HepG2 (cell line): ENCODE measurements around the gene MYLK. TPM values are rescaled to one million over a fixed set of nuclear protein-coding genes. Genes with fewer than 3 reads are reported as not detected.

Experiments
- ATAC-seq: fragments of 200-7000 bp; cut with Tn5 transposase; 3 replicates; pipeline ENCODE4 v1.9.1; 2020; ENCODE audit warnings: mild to moderate bottlenecking, moderate library complexity
- BruUV-seq: library from RNA; stranded (reverse); fragments of 400-500 nt; replicated peaks from 2 replicates; lab custom pipeline; 2021; lab: Mats Ljungman, UMichigan
- CTCF ChIA-PET: fragments of 300-600 bp; formaldehyde crosslinking; extraction: SDS; loops from one replicate; lab custom pipeline; 2021; ENCODE audit warnings: low total read pairs, inconsistent platforms, low intra/inter-chr PET ratio; lab: Yijun Ruan, JAX
- POLR2A ChIA-PET: fragments of 350-600 bp; sonication (Branson Sonifier 250); formaldehyde crosslinking; loops from one replicate; lab custom pipeline; 2020; ENCODE audit warnings: antibody characterized with exemption, inconsistent platforms; lab: Yijun Ruan, JAX
- DNase-seq: peaks from one replicate; pipeline ENCODE4 v3.0.0-alpha.2; 2015; ENCODE audit warnings: low spot score
- FAIRE-seq: peaks from 3 replicates; lab custom pipeline; 2011; peaks lifted over from hg19 to GRCh38; lab: Jason Lieb, UNC
- H2AFZ ChIP-seq: one replicate; pipeline ENCODE4 v1.6.1; 2011; ENCODE audit warnings: low read length, inconsistent platforms
- H3K27ac ChIP-seq: fragments of 300-600 bp; 3 replicates; pipeline ENCODE4 v1.8.0; 2011; ENCODE audit warnings: mixed run types, mild to moderate bottlenecking, mixed read lengths, low read length, inconsistent platforms; ENCODE audit not compliant: insufficient read depth; ENCODE audit errors: extremely low read length
- H3K27me3 ChIP-seq, 2 experiments: fragments of 200-600 bp in 1 of 2; 2 replicates in 1 of 2; 3 replicates in 1 of 2; pipeline versions ENCODE4 v1.6.0 to v1.8.0; 2011; ENCODE audit warnings: low read length in 2 of 2, mild to moderate bottlenecking in 2 of 2, moderate library complexity in 2 of 2, inconsistent platforms in 1 of 2; ENCODE audit not compliant: insufficient read depth in 2 of 2, control insufficient read depth in 1 of 2
- H3K36me3 ChIP-seq, 2 experiments: fragments of 200-600 bp in 1 of 2; replicated peaks in 1 of 2; 2 replicates in 1 of 2; 3 replicates in 1 of 2; pipeline versions ENCODE4 v1.5.1 to v1.8.0; 2011; ENCODE audit warnings: low read length in 2 of 2, inconsistent platforms in 1 of 2; ENCODE audit not compliant: insufficient read depth in 2 of 2, control insufficient read depth in 1 of 2
- H3K4me1 ChIP-seq: 2 replicates; pipeline ENCODE4 v1.5.1; 2012; ENCODE audit warnings: low read length, inconsistent platforms; ENCODE audit not compliant: insufficient read depth
- H3K4me2 ChIP-seq: 2 replicates; pipeline ENCODE4 v1.6.0; 2011; ENCODE audit warnings: low read depth, low read length, inconsistent platforms
- H3K4me3 ChIP-seq, 3 experiments: fragments of 200-600 bp in 1 of 3; sonication (generic), shearing (Covaris generic) in 1 of 3; replicated peaks in 1 of 3; 2 replicates each; pipeline ENCODE4 v1.5.1; 2011 to 2016; ENCODE audit warnings: low read length in 3 of 3, inconsistent platforms in 2 of 3, low read depth in 2 of 3, mild to moderate bottlenecking in 2 of 3, control low read depth in 1 of 3, mixed read lengths in 1 of 3; ENCODE audit not compliant: insufficient read depth in 1 of 3
- H3K79me2 ChIP-seq: one replicate; pipeline ENCODE4 v1.6.1; 2011; ENCODE audit warnings: low read length, inconsistent platforms; ENCODE audit not compliant: insufficient read depth
- H3K9ac ChIP-seq: 2 replicates; pipeline ENCODE4 v1.6.0; 2011; ENCODE audit warnings: mild to moderate bottlenecking, low read depth, low read length, inconsistent platforms; ENCODE audit not compliant: insufficient read depth
- H3K9me3 ChIP-seq: 2 replicates; pipeline ENCODE4 v1.5.1; 2012; ENCODE audit warnings: mild to moderate bottlenecking, low read length
- H4K20me1 ChIP-seq: 2 replicates; pipeline ENCODE4 v1.6.0; 2011; ENCODE audit warnings: inconsistent platforms, mild to moderate bottlenecking, low read length, moderate library complexity; ENCODE audit not compliant: insufficient read depth
- MXI1 ChIP-seq: IDR thresholded peaks from 3 replicates; pipeline ENCODE4 v1.6.1; 2012; ENCODE audit warnings: low read depth, low read length, inconsistent platforms, borderline replicate concordance
- WGBS: methylation state at CpG from one replicate; pipeline ENCODE4 v1.1.6; 2017; ENCODE audit warnings: low lambda C conversion rate; 5-methylcytosine and 5-hydroxymethylcytosine counted together
- in situ Hi-C: cut with HindIII; loops from 2 replicates; pipeline ENCODE4 v1.10.0; 2017; ENCODE audit warnings: low pct_unique_long_range_greater_than_20kb; ENCODE audit not compliant: extremely low pct_ligation_motif_present
- intact Hi-C: fragments of 100-400 bp; cut with micrococcal nuclease; formaldehyde crosslinking; loops from one replicate; pipeline ENCODE4 v1.10.0; 2022; ENCODE audit not compliant: unreplicated experiment
- polyA plus RNA-seq, 8 experiments: library from polyadenylated mRNA; depleted of rRNA in 3 of 8; stranded (reverse) in 7 of 8; unstranded in 1 of 8; fragments of >200 nt; fragmentation: Illumina TruSeq in 4 of 8; extraction: Trizol in 4 of 8; gene quantifications; 2 replicates each; pipeline versions ENCODE4 v1.2.1 to v1.2.3, GENCODE V29; 2011 to 2016; ENCODE audit warnings: low read depth in 4 of 8, missing spikeins in 1 of 8, mixed read lengths in 1 of 8; ENCODE audit not compliant: insufficient read depth in 1 of 8
- total RNA-seq, 5 experiments: library from RNA; depleted of rRNA; stranded (reverse); fragments of >200 nt; fragmentation: Illumina TruSeq; extraction: Trizol; gene quantifications; 2 replicates each; pipeline ENCODE4 v1.2.3, GENCODE V29; 2016; ENCODE audit warnings: low read depth in 1 of 5
- TF ChIP-seq, protein P1 (sequence below): sonication (generic); formaldehyde crosslinking; IDR thresholded peaks from 2 replicates; pipeline ENCODE4 v1.8.0; 2022; ENCODE audit warnings: mild to moderate bottlenecking, missing genetic modification reagents; ENCODE audit not compliant: insufficient replicate concordance
- TF ChIP-seq, protein P2 (sequence below): sonication (generic); formaldehyde crosslinking; IDR thresholded peaks from 2 replicates; pipeline ENCODE4 v1.5.0; 2020; ENCODE audit warnings: mild to moderate bottlenecking, missing genetic modification reagents, moderate library complexity
- TF ChIP-seq, protein P3 (sequence below): sonication (generic); formaldehyde crosslinking; IDR thresholded peaks from 2 replicates; pipeline ENCODE4 v1.4.0; 2020; ENCODE audit warnings: missing genetic modification reagents

MYLK gene
- total and polyA plus RNA-seq, 2 of the 13 experiments (the other 11 are each of a cell fraction or from before 2014, with no cell fraction given), result 10.6 to 34.9 TPM

DNA sequence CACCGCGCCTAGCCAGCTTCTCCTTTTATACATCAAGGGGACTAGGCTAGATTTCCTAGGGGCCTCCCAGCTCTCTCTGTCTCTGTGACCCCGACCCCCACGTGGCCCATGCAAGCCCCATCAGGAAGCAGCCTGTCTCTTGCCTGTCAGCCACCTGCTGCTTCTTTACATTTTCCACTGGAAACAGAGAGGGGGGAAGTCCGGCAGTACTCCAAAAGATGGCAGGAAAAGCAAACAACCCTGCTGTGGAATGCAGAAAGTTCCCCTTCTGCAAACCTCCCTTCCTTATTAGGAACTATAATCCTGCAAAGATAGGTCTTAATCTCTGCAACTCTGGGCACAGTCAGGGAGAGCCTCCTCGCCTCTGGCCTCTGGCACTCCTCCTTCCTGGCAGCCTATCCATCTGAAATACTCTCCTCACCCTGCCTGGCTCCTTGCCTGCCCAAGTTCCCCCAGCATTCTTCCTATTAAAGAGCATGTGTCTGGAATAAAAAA lies 251.9 kb downstream of the MYLK start:
- no peak for TF ChIP-seq MXI1
- Histone ChIP-seq H3K4me2 (no peak overlapping the region), H4K20me1 (no peaks in the 10 kb centered on the region), H3K79me2 (no peaks in the 10 kb centered on the region), H3K9ac (no peak overlapping the region), H3K36me3 (peaks cover 7 to 25% of the 10 kb centered on the region in 2 experiments; a peak in 4 of 5 replicates), H3K4me3 (no peak overlapping the region), H3K27ac (no peak overlapping the region), H3K27me3 (no peaks in the 10 kb centered on the region), H2AFZ (no peak overlapping the region), H3K4me1 (peaks cover 40% of the 10 kb centered on the region), H3K9me3 (no peaks in the 10 kb centered on the region)
- FAIRE-seq (no peak), DNase-seq (no peak), ATAC-seq (no peak)
- 85% methylated on average over 6 of the region's 6 CpGs for WGBS
- POLR2A ChIA-PET, result interaction anchor here (1.3 kb wide), 1 partner anchor 26 kb away, joined by 3 read pairs; no protein-coding TSS in a partner anchor
- CTCF ChIA-PET, result no interaction called here
- in situ Hi-C loops (no loop called here), intact Hi-C loops (no loop called here)
- BruUV-seq, result no TSS peak

DNA sequence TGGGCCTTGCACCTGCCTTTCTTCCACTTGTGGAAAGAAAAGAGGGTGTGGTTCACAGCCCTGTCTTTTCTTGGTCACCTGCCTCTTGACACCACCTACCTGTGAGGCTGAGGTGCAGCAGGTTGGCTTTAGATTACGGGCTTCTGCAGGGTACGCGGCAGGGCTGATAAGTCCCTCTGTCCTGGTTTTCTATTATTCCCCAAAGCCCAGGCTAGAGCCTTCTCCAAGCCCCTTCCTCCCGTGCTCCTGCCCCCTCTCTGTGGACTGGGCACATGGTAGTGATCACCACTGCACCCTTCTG lies 254.4 kb downstream of the MYLK start:
- Histone ChIP-seq H3K9me3 (no peaks in the 10 kb centered on the region), H3K9ac (no peak overlapping the region), H3K4me2 (no peak overlapping the region), H3K4me3 (no peak overlapping the region), H2AFZ (no peak overlapping the region), H3K36me3 (peaks cover 12 to 39% of the 10 kb centered on the region in 2 experiments; a peak in 4 of 5 replicates), H3K27ac (no peak overlapping the region), H4K20me1 (no peaks in the 10 kb centered on the region), H3K4me1 (peaks cover 28% of the 10 kb centered on the region), H3K27me3 (no peaks in the 10 kb centered on the region), H3K79me2 (no peaks in the 10 kb centered on the region)
- POLR2A ChIA-PET, result no interaction called here
- no TSS peak for BruUV-seq
- no peak for FAIRE-seq
- intact Hi-C loops, result no loop called here
- 70% methylated on average over 1 of the region's 4 CpGs for WGBS
- no peak for DNase-seq
- ATAC-seq, result peak; percentile 54; the same call in 2 of the 3 replicates
- CTCF ChIA-PET, result no interaction called here
- TF ChIP-seq, protein P1, sequence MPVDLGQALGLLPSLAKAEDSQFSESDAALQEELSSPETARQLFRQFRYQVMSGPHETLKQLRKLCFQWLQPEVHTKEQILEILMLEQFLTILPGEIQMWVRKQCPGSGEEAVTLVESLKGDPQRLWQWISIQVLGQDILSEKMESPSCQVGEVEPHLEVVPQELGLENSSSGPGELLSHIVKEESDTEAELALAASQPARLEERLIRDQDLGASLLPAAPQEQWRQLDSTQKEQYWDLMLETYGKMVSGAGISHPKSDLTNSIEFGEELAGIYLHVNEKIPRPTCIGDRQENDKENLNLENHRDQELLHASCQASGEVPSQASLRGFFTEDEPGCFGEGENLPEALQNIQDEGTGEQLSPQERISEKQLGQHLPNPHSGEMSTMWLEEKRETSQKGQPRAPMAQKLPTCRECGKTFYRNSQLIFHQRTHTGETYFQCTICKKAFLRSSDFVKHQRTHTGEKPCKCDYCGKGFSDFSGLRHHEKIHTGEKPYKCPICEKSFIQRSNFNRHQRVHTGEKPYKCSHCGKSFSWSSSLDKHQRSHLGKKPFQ, result no peak
- TF ChIP-seq, protein P2, sequence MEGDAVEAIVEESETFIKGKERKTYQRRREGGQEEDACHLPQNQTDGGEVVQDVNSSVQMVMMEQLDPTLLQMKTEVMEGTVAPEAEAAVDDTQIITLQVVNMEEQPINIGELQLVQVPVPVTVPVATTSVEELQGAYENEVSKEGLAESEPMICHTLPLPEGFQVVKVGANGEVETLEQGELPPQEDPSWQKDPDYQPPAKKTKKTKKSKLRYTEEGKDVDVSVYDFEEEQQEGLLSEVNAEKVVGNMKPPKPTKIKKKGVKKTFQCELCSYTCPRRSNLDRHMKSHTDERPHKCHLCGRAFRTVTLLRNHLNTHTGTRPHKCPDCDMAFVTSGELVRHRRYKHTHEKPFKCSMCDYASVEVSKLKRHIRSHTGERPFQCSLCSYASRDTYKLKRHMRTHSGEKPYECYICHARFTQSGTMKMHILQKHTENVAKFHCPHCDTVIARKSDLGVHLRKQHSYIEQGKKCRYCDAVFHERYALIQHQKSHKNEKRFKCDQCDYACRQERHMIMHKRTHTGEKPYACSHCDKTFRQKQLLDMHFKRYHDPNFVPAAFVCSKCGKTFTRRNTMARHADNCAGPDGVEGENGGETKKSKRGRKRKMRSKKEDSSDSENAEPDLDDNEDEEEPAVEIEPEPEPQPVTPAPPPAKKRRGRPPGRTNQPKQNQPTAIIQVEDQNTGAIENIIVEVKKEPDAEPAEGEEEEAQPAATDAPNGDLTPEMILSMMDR (CRISPR knock-in tag), result 0 out of 2 replicates have a peak, but pooled peaks have one; percentile 6
- TF ChIP-seq, protein P3, sequence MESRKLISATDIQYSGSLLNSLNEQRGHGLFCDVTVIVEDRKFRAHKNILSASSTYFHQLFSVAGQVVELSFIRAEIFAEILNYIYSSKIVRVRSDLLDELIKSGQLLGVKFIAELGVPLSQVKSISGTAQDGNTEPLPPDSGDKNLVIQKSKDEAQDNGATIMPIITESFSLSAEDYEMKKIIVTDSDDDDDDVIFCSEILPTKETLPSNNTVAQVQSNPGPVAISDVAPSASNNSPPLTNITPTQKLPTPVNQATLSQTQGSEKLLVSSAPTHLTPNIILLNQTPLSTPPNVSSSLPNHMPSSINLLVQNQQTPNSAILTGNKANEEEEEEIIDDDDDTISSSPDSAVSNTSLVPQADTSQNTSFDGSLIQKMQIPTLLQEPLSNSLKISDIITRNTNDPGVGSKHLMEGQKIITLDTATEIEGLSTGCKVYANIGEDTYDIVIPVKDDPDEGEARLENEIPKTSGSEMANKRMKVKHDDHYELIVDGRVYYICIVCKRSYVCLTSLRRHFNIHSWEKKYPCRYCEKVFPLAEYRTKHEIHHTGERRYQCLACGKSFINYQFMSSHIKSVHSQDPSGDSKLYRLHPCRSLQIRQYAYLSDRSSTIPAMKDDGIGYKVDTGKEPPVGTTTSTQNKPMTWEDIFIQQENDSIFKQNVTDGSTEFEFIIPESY, result peak; percentile 29; the same call in 1 of the 2 replicates
- in situ Hi-C loops, result no loop called here
